WERI-Rb-1 (cell line): ENCODE data around the gene CLEC2D.

Experiments
- DNase-seq: peaks from one replicate; pipeline ENCODE4 v3.0.0-alpha.2; 2020
- H3K27ac ChIP-seq: fragments of 250-450 bp; sonication (Bioruptor Pico); 2 replicates; pipeline ENCODE4 v1.5.1; 2020; ENCODE audit warnings: mild to moderate bottlenecking, moderate library complexity
- H3K27me3 ChIP-seq: fragments of 250-450 bp; sonication (Bioruptor Pico); 2 replicates; pipeline ENCODE4 v1.5.1; 2021; ENCODE audit warnings: mild to moderate bottlenecking, low read depth, moderate library complexity; ENCODE audit not compliant: insufficient read depth, severe bottlenecking
- H3K36me3 ChIP-seq: fragments of 250-450 bp; sonication (Bioruptor Pico); 2 replicates; pipeline ENCODE4 v1.5.1; 2020; ENCODE audit warnings: mild to moderate bottlenecking, moderate library complexity
- H3K4me3 ChIP-seq: 2 replicates; pipeline ENCODE4 v1.5.1; 2011; ENCODE audit warnings: low read depth, mild to moderate bottlenecking, control low read depth, low read length
- H3K9me3 ChIP-seq: fragments of 250-450 bp; sonication (Bioruptor Pico); 2 replicates; pipeline ENCODE4 v1.5.1; 2021; ENCODE audit warnings: mild to moderate bottlenecking, moderate library complexity; ENCODE audit not compliant: severe bottlenecking
- CTCF ChIP-seq: IDR thresholded peaks from 2 replicates; pipeline ENCODE4 v1.5.1; 2011; ENCODE audit warnings: low read depth, mild to moderate bottlenecking, control low read depth, inconsistent platforms, low read length

CLEC2D gene

GRCh38 chr12:9721394-9722092 is 52.0 kb downstream of the CLEC2D start:
- no peak overlapping the region for H3K4me3 ChIP-seq

GRCh38 chr12:9724023-9724422 is 54.5 kb downstream of the CLEC2D start:
- Histone ChIP-seq H3K4me3 (no peak overlapping the region), H3K9me3 (no peaks in the 10 kb centered on the region), H3K27ac (no peak overlapping the region), H3K36me3 (no peaks in the 10 kb centered on the region), H3K27me3 (no peaks in the 10 kb centered on the region)
- DNase-seq: no peak
- no peak for TF ChIP-seq CTCF

More at GRCh38 chr12:9721394-9722092, 52.0 kb downstream of the CLEC2D start:
- no peak for TF ChIP-seq CTCF
- H3K27me3 ChIP-seq: no peaks in the 10 kb centered on the region
- no peak for DNase-seq
- no peaks in the 10 kb centered on the region for H3K36me3 ChIP-seq
- H3K27ac ChIP-seq: no peak overlapping the region
- H3K9me3 ChIP-seq: no peaks in the 10 kb centered on the region

GRCh38 chr12:9725213-9725870 is 55.8 kb downstream of the CLEC2D start:
- Histone ChIP-seq H3K4me3 (no peak overlapping the region), H3K9me3 (no peaks in the 10 kb centered on the region), H3K36me3 (no peaks in the 10 kb centered on the region), H3K27me3 (no peaks in the 10 kb centered on the region), H3K27ac (no peak overlapping the region)
- DNase-seq: no peak
- TF ChIP-seq CTCF: no peak

- H3K9me3 ChIP-seq: no peaks in the 10 kb centered on the region
- no peaks in the 10 kb centered on the region for H3K27me3 ChIP-seq
- H3K4me3 ChIP-seq: no peak overlapping the region
- no peak for TF ChIP-seq CTCF
- no peak overlapping the region for H3K27ac ChIP-seq
- H3K36me3 ChIP-seq: no peaks in the 10 kb centered on the region
- no peak for DNase-seq
These were observed 58.3 kb downstream of the CLEC2D start for GRCh38 chr12:9727813-9728212.

- Histone ChIP-seq H3K9me3 (no peaks in the 10 kb centered on the region), H3K27me3 (no peaks in the 10 kb centered on the region), H3K36me3 (no peaks in the 10 kb centered on the region), H3K27ac (no peak overlapping the region), H3K4me3 (no peak overlapping the region)
- no peak for DNase-seq
- TF ChIP-seq CTCF: no peak
These were observed 59.6 kb downstream of the CLEC2D start for GRCh38 chr12:9729082-9729481.
